K562 (cell line): ENCODE results near the gene DPEP3. TPM values are rescaled to one million over a fixed set of nuclear protein-coding genes. Genes with fewer than 3 reads are reported as not detected.

Experiments
- CHD7 ChIP-seq: fragments of 200-600 bp; sonication (generic); IDR thresholded peaks from one replicate; pipeline ENCODE4 v1.6.1; 2012; ENCODE audit warnings: mild to moderate bottlenecking, low read depth, low read length, inconsistent platforms
- HINFP ChIP-seq: fragments of 450-650 bp; conservative IDR thresholded peaks from 2 replicates; pipeline ENCODE4 v1.6.1; 2016; ENCODE audit warnings: missing genetic modification characterization, low read depth, mild to moderate bottlenecking, control low read depth, missing compliant biosample characterization
- HNRNPH1 ChIP-seq: fragments of 200-400 bp; formaldehyde crosslinking; optimal IDR thresholded peaks from 2 replicates; pipeline ENCODE3; 2017; ENCODE audit warnings: low read depth, mild to moderate bottlenecking, low read length, moderate library complexity
- HSF4 ChIP-seq: fragments of 250-450 bp; sonication (Bioruptor Pico); IDR thresholded peaks from 2 replicates; pipeline ENCODE4 v2.1.2; 2022; ENCODE audit warnings: mild to moderate bottlenecking, moderate library complexity, borderline replicate concordance
- ILF3 ChIP-seq: fragments of 450-650 bp; IDR thresholded peaks from 2 replicates; pipeline ENCODE4 v1.6.1; 2018; ENCODE audit warnings: antibody characterized with exemption, mild to moderate bottlenecking, moderate library complexity, borderline replicate concordance
- NEUROD1 ChIP-seq: fragments of 150-350 bp; IDR thresholded peaks from 2 replicates; pipeline ENCODE4 v1.6.1; 2014; ENCODE audit warnings: borderline replicate concordance, low read length, low read depth; ENCODE audit not compliant: partially characterized antibody
- POLR2H ChIP-seq: IDR thresholded peaks from 2 replicates; pipeline ENCODE4 v1.6.1; 2016; ENCODE audit warnings: missing genetic modification characterization, low read depth, mild to moderate bottlenecking, control low read depth, missing compliant biosample characterization, moderate library complexity
- POU5F1 ChIP-seq: fragments of 150-350 bp; IDR thresholded peaks from 2 replicates; pipeline ENCODE4 v1.6.1; 2014; ENCODE audit warnings: borderline replicate concordance, low read length, low read depth, mild to moderate bottlenecking; ENCODE audit not compliant: partially characterized antibody
- TAF7 ChIP-seq: fragments of 450-650 bp; IDR thresholded peaks from 2 replicates; pipeline ENCODE4 v1.6.1; 2016; ENCODE audit warnings: missing genetic modification characterization, missing compliant biosample characterization
- TEAD2 ChIP-seq: fragments of 450-650 bp; IDR thresholded peaks from 2 replicates; pipeline ENCODE4 v1.6.1; 2016; ENCODE audit warnings: missing genetic modification characterization, control low read depth, missing compliant biosample characterization
- ZBTB17 ChIP-seq: fragments of 450-650 bp; formaldehyde crosslinking; IDR thresholded peaks from 2 replicates; pipeline ENCODE4 v1.4.0; 2020; ENCODE audit warnings: mild to moderate bottlenecking
- ZFP36 ChIP-seq: fragments of 150-350 bp; IDR thresholded peaks from 2 replicates; pipeline ENCODE4 v1.6.1; 2018; ENCODE audit warnings: low read length, low read depth; ENCODE audit not compliant: partially characterized antibody
- ZKSCAN1 ChIP-seq: fragments of 150-350 bp; IDR thresholded peaks from 2 replicates; pipeline ENCODE4 v1.6.1; 2016; ENCODE audit warnings: low read depth, low read length
- ZNF57 ChIP-seq: fragments of 450-650 bp; formaldehyde crosslinking; IDR thresholded peaks from 2 replicates; pipeline ENCODE4 v1.4.0; 2020; ENCODE audit warnings: mild to moderate bottlenecking, moderate library complexity
- polyA plus RNA-seq, 8 experiments: library from polyadenylated mRNA; depleted of rRNA in 4 of 8; stranded (reverse) in 5 of 8; unstranded in 3 of 8; fragments of >200 nt; fragmentation: Nextera tagmentation in 2 of 8; fragmentation: Illumina TruSeq in 1 of 8; extraction: Ambion mirVana in 2 of 8; extraction: Trizol in 1 of 8; gene quantifications; 2 replicates each; pipeline versions ENCODE4 v1.2.1 to v1.2.3, GENCODE V29; 2011 to 2014; ENCODE audit warnings: inconsistent platforms in 1 of 8, missing spikeins in 1 of 8
- total RNA-seq, 7 experiments: library from RNA; depleted of rRNA in 6 of 7; stranded (reverse); fragments of >200 nt in 6 of 7; fragmentation: Illumina TruSeq in 2 of 7; extraction: Trizol in 2 of 7; gene quantifications; 2 replicates each; pipeline versions ENCODE4 v1.2.1 to v1.2.3, GENCODE V29; 2011 to 2021; ENCODE audit warnings: low replicate concordance in 1 of 7

The DPEP3 gene
- total and polyA plus RNA-seq, 9 of the 15 experiments (the other 6 are each of a cell fraction or from before 2014, with no cell fraction given), result not detected

- no peak for TF ChIP-seq CHD7
- no peak for TF ChIP-seq POU5F1
- TF ChIP-seq HINFP (tag), result no peak
- no peak for TF ChIP-seq ILF3
- TF ChIP-seq ZKSCAN1, result no peak
- no peak for TF ChIP-seq HNRNPH1
- peak; percentile 61 for TF ChIP-seq TAF7 (tag)
- TF ChIP-seq HSF4, result no peak
- TF ChIP-seq ZBTB17, result peak; percentile 73
- no peak for TF ChIP-seq TEAD2 (tag)
- peak; percentile 51 for TF ChIP-seq NEUROD1
- TF ChIP-seq ZFP36, result no peak
- no peak for TF ChIP-seq ZNF57 (CRISPR knock-in tag)
- no peak for TF ChIP-seq POLR2H (tag)
These were observed 13.1 kb upstream of the DPEP3 start (continued) for GRCh38 chr16:67993207-67994039.
